HG02852 (cell line): ENCODE measurements around the gene TMIE.

Source experiments
- ATAC-seq: cut with Tn5 transposase; IDR thresholded peaks from one replicate; pipeline ENCODE4 v1.9.1; 2021; ENCODE audit warnings: mild to moderate bottlenecking, moderate library complexity; ENCODE audit not compliant: unreplicated experiment

The TMIE gene

GRCh38 chr3:46701181-46701939 lies at the start of gene TMIE:
Gene TMIE (plus strand): TSS chr3:46701392. CDS start chr3:46701488, 96 bp downstream.
- no peak for ATAC-seq

GRCh38 chr3:46655271-46655670 lies 45.9 kb upstream of the TMIE start:
- no peak for ATAC-seq

- ATAC-seq, result no peak
Observed at GRCh38 chr3:46656778-46657556, 44.2 kb upstream of the TMIE start.

- no peak for ATAC-seq
Observed at GRCh38 chr3:46659285-46659684, 41.9 kb upstream of the TMIE start.

GRCh38 chr3:46660003-46660402 lies 41.2 kb upstream of the TMIE start:
- ATAC-seq, result no peak

- no peak for ATAC-seq
Observed at GRCh38 chr3:46660543-46661523, 40.4 kb upstream of the TMIE start.

GRCh38 chr3:46661776-46662766 lies 39.1 kb upstream of the TMIE start:
- ATAC-seq, result no peak

GRCh38 chr3:46662771-46663551 lies 38.2 kb upstream of the TMIE start:
- ATAC-seq, result no peak

- ATAC-seq, result no peak
Observed at GRCh38 chr3:46663591-46664135, 37.5 kb upstream of the TMIE start.

GRCh38 chr3:46664188-46664970 lies 36.8 kb upstream of the TMIE start:
- ATAC-seq, result no peak

- no peak for ATAC-seq
Observed at GRCh38 chr3:46664971-46665762, 36.0 kb upstream of the TMIE start.

GRCh38 chr3:46665763-46666452 lies 35.3 kb upstream of the TMIE start:
- no peak for ATAC-seq

GRCh38 chr3:46666453-46666845 lies 34.7 kb upstream of the TMIE start:
- no peak for ATAC-seq

GRCh38 chr3:46667061-46667621 lies 34.1 kb upstream of the TMIE start:
- no peak for ATAC-seq

GRCh38 chr3:46667657-46668056 lies 33.5 kb upstream of the TMIE start:
- ATAC-seq, result no peak

- ATAC-seq, result no peak
Observed at GRCh38 chr3:46668116-46668515, 33.1 kb upstream of the TMIE start.
